Panc1 (cell line): ENCODE data around the gene GDF11. TPM values are rescaled to one million over a fixed set of nuclear protein-coding genes. Genes with fewer than 3 reads are reported as not detected.

Source experiments
- ATAC-seq: fragments of 200-7000 bp; cut with Tn5 transposase; 2 replicates; pipeline ENCODE4 v1.9.1; 2020; ENCODE audit warnings: mild to moderate bottlenecking, moderate library complexity
- BruUV-seq: library from RNA; stranded (reverse); fragments of 400-500 nt; replicated peaks from 2 replicates; lab custom pipeline; 2021; lab: Mats Ljungman, UMichigan
- CTCF ChIA-PET: fragments of 300-600 bp; sonication (Branson Sonifier 250); formaldehyde crosslinking; loops from one replicate; lab custom pipeline; 2022; ENCODE audit warnings: antibody characterized with exemption; lab: Charles Lee
- POLR2A ChIA-PET: fragments of 300-600 bp; sonication (Branson Sonifier 250); formaldehyde crosslinking; loops from one replicate; lab custom pipeline; 2022; ENCODE audit warnings: antibody characterized with exemption; lab: Charles Lee
- DNase-seq: peaks from one replicate; pipeline ENCODE4 v3.0.0-alpha.2; 2010; ENCODE audit warnings: low read depth, low spot score
- H3K27ac ChIP-seq: 2 replicates; pipeline ENCODE4 v1.5.1; 2011; ENCODE audit warnings: mild to moderate bottlenecking, low read length, inconsistent platforms
- H3K27me3 ChIP-seq: fragments of 200-500 bp; sonication (Bioruptor generic); 2 replicates; pipeline ENCODE4 v1.6.0; 2014; ENCODE audit warnings: low read length, inconsistent platforms; ENCODE audit not compliant: control insufficient read depth, insufficient read depth
- H3K36me3 ChIP-seq: fragments of 200-500 bp; sonication (Bioruptor generic); 2 replicates; pipeline ENCODE4 v1.5.1; 2014; ENCODE audit warnings: inconsistent platforms, mild to moderate bottlenecking, low read length, moderate library complexity; ENCODE audit not compliant: control insufficient read depth, insufficient read depth
- H3K4me1 ChIP-seq: 2 replicates; pipeline ENCODE4 v1.5.1; 2011; ENCODE audit warnings: inconsistent platforms, mild to moderate bottlenecking, low read length, moderate library complexity; ENCODE audit not compliant: control insufficient read depth, insufficient read depth
- H3K4me3 ChIP-seq, 2 experiments: 2 replicates each; pipeline ENCODE4 v1.5.1; 2011 to 2012; ENCODE audit warnings: low read depth in 2 of 2, low read length in 2 of 2, mild to moderate bottlenecking in 2 of 2, inconsistent platforms in 1 of 2, moderate library complexity in 1 of 2
- H3K9me3 ChIP-seq: fragments of 200-500 bp; sonication (Bioruptor generic); 2 replicates; pipeline ENCODE4 v1.5.1; 2014; ENCODE audit warnings: low read depth, mild to moderate bottlenecking, inconsistent platforms, low read length, moderate library complexity; ENCODE audit not compliant: control insufficient read depth, insufficient read depth
- in situ Hi-C: cut with HindIII; loops from 2 replicates; pipeline ENCODE4 v1.10.0; 2016; ENCODE audit warnings: low sequenced_read_pairs, low pct_unique_long_range_greater_than_20kb
- intact Hi-C: fragments of 100-400 bp; cut with micrococcal nuclease; formaldehyde crosslinking; loops from one replicate; pipeline ENCODE4 v1.10.0; 2022; ENCODE audit not compliant: unreplicated experiment
- total RNA-seq: library from RNA; stranded (reverse); gene quantifications from one replicate; pipeline ENCODE4 v1.2.1, GENCODE V29; 2021; ENCODE audit not compliant: unreplicated experiment
- TF ChIP-seq, protein P1 (sequence below), 2 experiments: IDR thresholded peaks; 2 replicates each; pipeline ENCODE4 v1.6.1; 2011 to 2012; ENCODE audit warnings: low read depth in 2 of 2, control low read depth in 1 of 2, low read length in 1 of 2, mild to moderate bottlenecking in 1 of 2, moderate library complexity in 1 of 2; ENCODE audit not compliant: insufficient read depth in 1 of 2
- TF ChIP-seq, protein P2 (sequence below): fragments of 450-650 bp; IDR thresholded peaks from 2 replicates; pipeline ENCODE4 v1.5.1; 2017; ENCODE audit warnings: mild to moderate bottlenecking

The GDF11 gene
- total RNA-seq, 1 experiment from 2014 or later: 11.8 TPM

DNA sequence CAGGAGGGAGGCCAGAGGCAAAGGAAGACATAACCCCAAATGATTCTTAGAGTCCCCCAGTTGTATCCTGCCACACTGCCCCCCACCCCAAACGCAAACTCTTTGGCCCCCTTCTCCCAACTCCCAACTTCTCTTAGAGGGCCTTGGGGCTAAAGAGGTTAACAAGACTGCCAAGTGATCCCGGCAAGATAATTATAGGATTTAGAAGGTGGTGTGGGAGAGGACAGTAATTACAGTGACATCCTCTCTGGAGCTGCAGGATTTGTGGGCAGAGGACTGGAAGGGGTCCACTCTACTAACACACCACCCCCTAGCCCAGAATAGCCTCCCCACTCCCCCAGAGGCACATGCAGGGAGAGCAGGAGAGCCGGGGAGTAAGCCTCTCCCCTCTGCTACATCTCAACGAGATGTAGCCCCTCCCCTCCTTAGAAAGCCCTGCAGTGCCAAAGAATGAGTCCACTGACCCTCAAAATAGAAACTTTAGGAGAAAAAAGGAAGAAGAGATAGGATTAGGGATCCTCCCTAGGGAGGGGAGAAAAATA, 5.3 kb upstream of the GDF11 start:
- BruUV-seq: no TSS peak
- no peaks in the 10 kb centered on the region for H3K27me3 ChIP-seq
- 0 out of 2 replicates have a peak overlapping the region, but pooled peaks have one; percentile 30 for H3K27ac ChIP-seq
- H3K4me1 ChIP-seq: peaks cover 11% of the 10 kb centered on the region
- no peak for DNase-seq
- H3K36me3 ChIP-seq: no peaks in the 10 kb centered on the region
- POLR2A ChIA-PET: no interaction called here
- no peaks in the 10 kb centered on the region for H3K9me3 ChIP-seq
- TF ChIP-seq, protein P1, sequence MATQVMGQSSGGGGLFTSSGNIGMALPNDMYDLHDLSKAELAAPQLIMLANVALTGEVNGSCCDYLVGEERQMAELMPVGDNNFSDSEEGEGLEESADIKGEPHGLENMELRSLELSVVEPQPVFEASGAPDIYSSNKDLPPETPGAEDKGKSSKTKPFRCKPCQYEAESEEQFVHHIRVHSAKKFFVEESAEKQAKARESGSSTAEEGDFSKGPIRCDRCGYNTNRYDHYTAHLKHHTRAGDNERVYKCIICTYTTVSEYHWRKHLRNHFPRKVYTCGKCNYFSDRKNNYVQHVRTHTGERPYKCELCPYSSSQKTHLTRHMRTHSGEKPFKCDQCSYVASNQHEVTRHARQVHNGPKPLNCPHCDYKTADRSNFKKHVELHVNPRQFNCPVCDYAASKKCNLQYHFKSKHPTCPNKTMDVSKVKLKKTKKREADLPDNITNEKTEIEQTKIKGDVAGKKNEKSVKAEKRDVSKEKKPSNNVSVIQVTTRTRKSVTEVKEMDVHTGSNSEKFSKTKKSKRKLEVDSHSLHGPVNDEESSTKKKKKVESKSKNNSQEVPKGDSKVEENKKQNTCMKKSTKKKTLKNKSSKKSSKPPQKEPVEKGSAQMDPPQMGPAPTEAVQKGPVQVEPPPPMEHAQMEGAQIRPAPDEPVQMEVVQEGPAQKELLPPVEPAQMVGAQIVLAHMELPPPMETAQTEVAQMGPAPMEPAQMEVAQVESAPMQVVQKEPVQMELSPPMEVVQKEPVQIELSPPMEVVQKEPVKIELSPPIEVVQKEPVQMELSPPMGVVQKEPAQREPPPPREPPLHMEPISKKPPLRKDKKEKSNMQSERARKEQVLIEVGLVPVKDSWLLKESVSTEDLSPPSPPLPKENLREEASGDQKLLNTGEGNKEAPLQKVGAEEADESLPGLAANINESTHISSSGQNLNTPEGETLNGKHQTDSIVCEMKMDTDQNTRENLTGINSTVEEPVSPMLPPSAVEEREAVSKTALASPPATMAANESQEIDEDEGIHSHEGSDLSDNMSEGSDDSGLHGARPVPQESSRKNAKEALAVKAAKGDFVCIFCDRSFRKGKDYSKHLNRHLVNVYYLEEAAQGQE (IDR thresholded peaks at IDR 0.05; ENCODE audit: insufficient read depth in 1 of 2, low read depth in 2 of 2, low read length in 1 of 2): no peak
- TF ChIP-seq, protein P2, sequence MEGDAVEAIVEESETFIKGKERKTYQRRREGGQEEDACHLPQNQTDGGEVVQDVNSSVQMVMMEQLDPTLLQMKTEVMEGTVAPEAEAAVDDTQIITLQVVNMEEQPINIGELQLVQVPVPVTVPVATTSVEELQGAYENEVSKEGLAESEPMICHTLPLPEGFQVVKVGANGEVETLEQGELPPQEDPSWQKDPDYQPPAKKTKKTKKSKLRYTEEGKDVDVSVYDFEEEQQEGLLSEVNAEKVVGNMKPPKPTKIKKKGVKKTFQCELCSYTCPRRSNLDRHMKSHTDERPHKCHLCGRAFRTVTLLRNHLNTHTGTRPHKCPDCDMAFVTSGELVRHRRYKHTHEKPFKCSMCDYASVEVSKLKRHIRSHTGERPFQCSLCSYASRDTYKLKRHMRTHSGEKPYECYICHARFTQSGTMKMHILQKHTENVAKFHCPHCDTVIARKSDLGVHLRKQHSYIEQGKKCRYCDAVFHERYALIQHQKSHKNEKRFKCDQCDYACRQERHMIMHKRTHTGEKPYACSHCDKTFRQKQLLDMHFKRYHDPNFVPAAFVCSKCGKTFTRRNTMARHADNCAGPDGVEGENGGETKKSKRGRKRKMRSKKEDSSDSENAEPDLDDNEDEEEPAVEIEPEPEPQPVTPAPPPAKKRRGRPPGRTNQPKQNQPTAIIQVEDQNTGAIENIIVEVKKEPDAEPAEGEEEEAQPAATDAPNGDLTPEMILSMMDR: peak; percentile 47; the same call in 1 of the 2 replicates
- CTCF ChIA-PET: interaction anchor here (0.6 to 2.7 kb wide), 7 partner anchors 8 to 202 kb away, joined by 3 to 17 read pairs (median 11); partner anchors contain the start of genes ORMDL2 and SARNP
- ATAC-seq: peak; percentile 18; the same call in 1 of the 2 replicates
- peak overlapping the region; percentile 44 to 73 for H3K4me3 ChIP-seq
- intact Hi-C loops: loop anchor here (1.0 to 5.0 kb wide), 3 partner anchors 59 to 80 kb away; partner anchors contain the start of genes ORMDL2 and SARNP
- in situ Hi-C loops: no loop called here

DNA sequence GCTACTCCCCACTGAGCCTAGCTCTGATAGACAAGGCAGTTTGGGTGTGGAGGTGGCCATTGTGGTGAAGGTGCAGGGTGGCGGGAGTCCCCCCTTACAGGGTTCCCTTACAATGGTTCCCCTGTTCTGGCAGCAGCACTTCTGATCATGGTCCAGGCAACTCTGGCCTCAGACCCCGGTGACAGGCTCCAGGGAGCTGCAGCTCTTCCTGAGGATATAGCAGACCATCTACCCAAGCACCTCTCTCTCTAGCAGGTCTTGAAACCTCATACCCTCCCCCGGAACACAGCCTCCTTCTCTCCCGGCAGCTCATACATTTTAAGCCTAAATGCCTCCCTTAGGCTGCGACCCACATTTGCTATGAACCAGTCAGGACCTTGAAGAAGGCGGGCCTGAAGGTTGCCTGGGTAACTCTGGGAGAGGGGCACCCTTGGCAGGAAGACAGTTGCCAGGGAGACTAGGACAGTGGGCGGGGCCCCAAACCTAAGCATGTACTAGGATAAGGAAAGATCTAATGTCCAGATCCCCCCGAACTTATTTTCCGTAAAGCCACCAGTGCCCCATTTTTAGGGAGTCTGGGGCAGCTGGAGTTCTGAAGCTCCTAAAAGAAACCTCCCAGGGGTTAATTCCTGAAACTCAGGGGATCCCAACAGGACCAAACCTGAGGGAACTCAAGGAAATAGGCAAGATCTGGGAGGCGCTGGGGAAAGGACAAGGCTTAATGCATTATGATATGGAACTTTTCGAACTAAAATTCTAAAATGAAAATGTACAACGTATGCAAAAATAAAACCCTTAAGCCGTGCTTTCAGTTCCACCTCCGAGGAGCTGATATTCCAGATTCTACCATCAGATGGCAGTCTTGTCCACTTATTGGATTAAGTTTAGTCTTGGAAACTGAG, 4.5 kb upstream of the GDF11 start:
- intact Hi-C loops (loop anchor here (2.0 to 5.0 kb wide), 2 partner anchors 58 to 79 kb away; partner anchors contain the start of genes ORMDL2 and SARNP), in situ Hi-C loops (no loop called here)
- H3K4me3 ChIP-seq: peak overlapping the region; percentile 44 to 73
- peaks cover 12% of the 10 kb centered on the region for H3K4me1 ChIP-seq
- DNase-seq: peak; percentile 91
- peak overlapping the region; percentile 30; the same call in 1 of the 2 replicates for H3K27ac ChIP-seq
- TF ChIP-seq, protein P1 (IDR thresholded peaks at IDR 0.05; ENCODE audit: insufficient read depth in 1 of 2, low read depth in 2 of 2, low read length in 1 of 2): no peak
- TF ChIP-seq, protein P2: peak; percentile 83
- no peaks in the 10 kb centered on the region for H3K36me3 ChIP-seq
- ChIA-PET CTCF (interaction anchor here (0.5 to 2.7 kb wide), 15 partner anchors 9 to 1434 kb away, joined by 3 to 17 read pairs (median 6); partner anchors contain the start of genes ORMDL2, SARNP and SUOX), POLR2A (interaction anchor here (0.8 to 1.3 kb wide), 2 partner anchors 9 to 80 kb away, joined by 4 to 5 read pairs; partner anchors contain the start of genes CD63, ORMDL2 and SARNP)
- H3K9me3 ChIP-seq: no peaks in the 10 kb centered on the region
- ATAC-seq: peak; percentile 74
- BruUV-seq: no TSS peak
- no peaks in the 10 kb centered on the region for H3K27me3 ChIP-seq
